ENCODE measurements around the gene NKPD1. TPM values are rescaled to one million over a fixed set of nuclear protein-coding genes. Genes with fewer than 3 reads are reported as not detected.

Gene NKPD1
- total RNA-seq, 1 donor, result under 0.01 TPM

- no peak for TF ChIP-seq CTCF (IDR thresholded peaks at IDR 0.05; ENCODE audit: insufficient read depth, low read depth, low read length)
- no peak for DNase-seq (ENCODE audit: low read depth)
- no peak overlapping the region for H3K4me3 ChIP-seq (ENCODE audit: low read depth, low read length)
Observed at GRCh38 chr19:45144431-45145269, 16.1 kb downstream of the NKPD1 start.

- no peak for DNase-seq (ENCODE audit: low read depth)
- TF ChIP-seq CTCF (IDR thresholded peaks at IDR 0.05; ENCODE audit: insufficient read depth, low read depth, low read length), result no peak
- no peak overlapping the region for H3K4me3 ChIP-seq (ENCODE audit: low read depth, low read length)
Observed at GRCh38 chr19:45142726-45143110, 18.1 kb downstream of the NKPD1 start.

GRCh38 chr19:45142016-45142725, 18.6 kb downstream of the NKPD1 start:
- no peak for TF ChIP-seq CTCF (IDR thresholded peaks at IDR 0.05; ENCODE audit: insufficient read depth, low read depth, low read length)

GRCh38 chr19:45141203-45141900, 19.4 kb downstream of the NKPD1 start:
- no peak for DNase-seq (ENCODE audit: low read depth)
- no peak overlapping the region for H3K4me3 ChIP-seq (ENCODE audit: low read depth, low read length)
- no peak for TF ChIP-seq CTCF (IDR thresholded peaks at IDR 0.05; ENCODE audit: insufficient read depth, low read depth, low read length)

More at GRCh38 chr19:45142016-45142725, 18.6 kb downstream of the NKPD1 start:
- H3K4me3 ChIP-seq (ENCODE audit: low read depth, low read length), result no peak overlapping the region
- no peak for DNase-seq (ENCODE audit: low read depth)

- DNase-seq (ENCODE audit: low read depth), result no peak
- no peak overlapping the region for H3K4me3 ChIP-seq (ENCODE audit: low read depth, low read length)
- TF ChIP-seq CTCF (IDR thresholded peaks at IDR 0.05; ENCODE audit: insufficient read depth, low read depth, low read length), result no peak
Observed at GRCh38 chr19:45140533-45140932, 20.2 kb downstream of the NKPD1 start.

GRCh38 chr19:45140144-45140503, 20.7 kb downstream of the NKPD1 start:
- TF ChIP-seq CTCF (IDR thresholded peaks at IDR 0.05; ENCODE audit: insufficient read depth, low read depth, low read length), result no peak
- DNase-seq (ENCODE audit: low read depth), result no peak
- H3K4me3 ChIP-seq (ENCODE audit: low read depth, low read length), result no peak overlapping the region

Data from fibroblast of villous mesenchyme (primary cell).